Hindlimb muscle (tissue), 1 donor: Measurements from ENCODE around the gene KATNB1. TPM values are rescaled to one million over a fixed set of nuclear protein-coding genes. Genes with fewer than 3 reads are reported as not detected.
"Not testable (repeated sequence)": the region's sequence is repeated elsewhere in the genome, so short reads cannot be mapped to it uniquely, and the experiment has no call there.

ENCODE experiments used
- DNase-seq: peaks from one replicate; pipeline ENCODE4 v3.0.0-alpha.2; 2013
- polyA plus RNA-seq: library from polyadenylated mRNA; unstranded; fragments of 120-200 nt; gene quantifications from one replicate; pipeline ENCODE4 v1.2.1, GENCODE V29; 2013; ENCODE audit not compliant: insufficient read length

KATNB1 gene
- polyA plus RNA-seq, 1 donor = 53.8 TPM

- no peak for DNase-seq
Measured at GRCh38 chr16:57743886-57744641, 8.5 kb downstream of the KATNB1 start.

GRCh38 chr16:57744642-57744903, 9.0 kb downstream of the KATNB1 start:
- no peak for DNase-seq

DNA sequence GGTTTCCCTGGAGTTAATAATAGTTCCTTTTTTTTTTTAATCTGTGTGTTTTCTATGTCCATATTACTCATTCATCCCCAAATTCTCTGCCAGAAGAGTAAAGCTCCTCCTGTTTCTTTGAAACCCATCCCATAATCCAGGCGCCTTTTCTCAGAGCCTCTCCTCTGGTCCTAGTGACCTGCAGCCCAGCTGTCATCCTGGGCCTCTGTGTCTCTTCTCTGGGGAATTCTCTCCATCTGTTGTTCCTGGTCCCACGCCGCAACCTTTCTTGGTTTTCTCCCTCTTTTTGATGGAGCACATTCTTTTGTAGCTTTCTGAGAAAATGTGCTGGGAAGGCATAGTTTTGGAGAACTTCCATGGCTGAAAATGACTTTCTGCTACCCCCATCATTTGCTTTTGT, 10.2 kb downstream of the KATNB1 start:
- DNase-seq = no peak

- not testable (repeated sequence) for DNase-seq
Measured at GRCh38 chr16:57746316-57746715, 10.7 kb downstream of the KATNB1 start.

GRCh38 chr16:57747091-57747490, 11.5 kb downstream of the KATNB1 start:
- no peak for DNase-seq

DNA sequence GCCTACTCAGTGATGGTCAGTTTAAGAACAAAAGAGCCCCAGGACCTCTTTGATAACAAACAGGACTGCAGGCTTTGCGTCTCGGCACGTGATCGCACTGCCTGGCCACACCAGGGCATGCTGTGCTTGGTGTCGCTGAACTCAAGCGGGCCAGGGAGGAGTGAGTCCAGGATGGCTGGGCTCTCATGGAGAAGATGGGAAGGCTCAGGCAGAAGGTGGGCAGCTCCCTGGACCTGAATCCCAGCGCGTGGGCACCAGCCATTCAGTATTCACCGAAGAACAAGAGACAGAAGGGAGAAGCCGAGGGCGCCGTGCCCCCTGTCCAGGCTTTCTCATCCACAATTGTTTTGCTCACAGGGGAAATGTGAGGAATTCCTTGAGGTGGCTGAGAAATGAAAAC, 11.9 kb downstream of the KATNB1 start:
- no peak for DNase-seq

- DNase-seq = no peak
Measured at GRCh38 chr16:57747996-57748395, 12.4 kb downstream of the KATNB1 start.

DNA sequence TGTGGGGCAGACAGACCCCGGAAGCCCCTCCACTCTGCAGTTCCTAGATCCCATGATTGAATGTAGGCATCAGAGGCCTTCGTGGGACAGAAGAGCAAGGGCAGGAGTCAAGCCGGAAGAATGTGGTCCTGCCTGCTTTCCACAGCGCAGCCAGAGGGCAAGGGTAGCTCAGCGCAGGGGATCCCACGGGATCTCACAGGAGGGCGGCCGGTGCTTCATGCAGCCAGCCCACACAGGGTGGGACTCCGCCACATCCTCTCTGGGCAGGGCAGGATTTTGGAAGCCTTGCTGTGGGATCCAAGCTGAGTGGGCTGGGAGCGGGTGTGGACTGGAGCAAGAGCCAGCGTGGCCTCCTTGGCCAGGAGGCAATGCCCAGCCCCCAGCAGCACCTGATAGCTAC, 13.0 kb downstream of the KATNB1 start:
- DNase-seq = no peak

- no peak for DNase-seq
Measured at GRCh38 chr16:57749101-57749692, 13.6 kb downstream of the KATNB1 start.

DNA sequence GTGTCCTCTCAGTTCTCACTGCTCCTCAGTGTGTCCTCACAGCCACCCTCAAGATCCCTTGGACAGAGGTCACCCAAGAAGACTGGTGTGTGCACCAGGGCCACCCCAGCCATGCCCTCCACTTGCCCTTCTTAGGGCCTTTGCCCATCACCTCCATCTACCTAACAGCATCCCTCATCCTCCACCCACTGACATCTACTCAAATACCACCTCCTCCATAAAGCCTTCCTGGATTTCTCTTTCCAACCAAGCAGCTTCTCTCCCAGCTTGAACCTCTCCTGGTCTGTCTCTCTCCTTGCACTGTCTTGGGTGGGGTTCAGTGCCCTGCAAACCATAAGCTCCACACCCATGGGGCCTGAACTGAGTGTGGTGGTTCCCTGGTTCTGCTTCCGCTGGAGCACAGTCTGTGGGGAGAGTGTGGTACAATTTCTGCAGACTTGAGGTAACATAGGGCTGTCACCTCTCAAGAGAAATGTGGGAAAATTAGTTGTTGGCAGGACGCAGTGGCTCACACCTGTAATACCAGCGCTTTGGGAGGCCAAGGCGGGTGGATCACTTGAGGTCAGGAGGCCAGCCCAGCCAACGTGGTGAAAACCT, 14.4 kb downstream of the KATNB1 start:
- no peak for DNase-seq

GRCh38 chr16:57750796-57751538, 15.4 kb downstream of the KATNB1 start:
- no peak for DNase-seq

- DNase-seq = no peak
Measured at GRCh38 chr16:57751539-57752202, 16.1 kb downstream of the KATNB1 start.

DNA sequence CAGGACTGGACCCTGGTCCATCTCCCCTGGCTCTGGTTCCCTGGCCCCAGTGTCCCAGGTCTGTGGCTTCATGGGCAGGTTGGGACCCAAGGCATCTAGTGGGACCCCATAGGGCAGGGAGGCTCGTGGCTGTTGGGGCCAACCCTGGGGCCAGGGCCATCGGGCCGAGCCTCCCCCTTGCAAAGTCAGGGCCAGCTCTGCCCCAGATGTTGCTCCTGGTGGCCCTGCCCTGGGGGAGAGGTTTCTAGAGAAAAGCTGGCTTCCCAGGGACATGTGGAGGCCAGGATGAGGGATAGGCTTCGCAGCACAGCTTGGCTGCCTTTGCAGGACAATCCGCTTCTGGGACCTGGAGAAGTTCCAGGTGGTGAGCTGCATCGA, 16.6 kb downstream of the KATNB1 start:
- DNase-seq = no peak

DNA sequence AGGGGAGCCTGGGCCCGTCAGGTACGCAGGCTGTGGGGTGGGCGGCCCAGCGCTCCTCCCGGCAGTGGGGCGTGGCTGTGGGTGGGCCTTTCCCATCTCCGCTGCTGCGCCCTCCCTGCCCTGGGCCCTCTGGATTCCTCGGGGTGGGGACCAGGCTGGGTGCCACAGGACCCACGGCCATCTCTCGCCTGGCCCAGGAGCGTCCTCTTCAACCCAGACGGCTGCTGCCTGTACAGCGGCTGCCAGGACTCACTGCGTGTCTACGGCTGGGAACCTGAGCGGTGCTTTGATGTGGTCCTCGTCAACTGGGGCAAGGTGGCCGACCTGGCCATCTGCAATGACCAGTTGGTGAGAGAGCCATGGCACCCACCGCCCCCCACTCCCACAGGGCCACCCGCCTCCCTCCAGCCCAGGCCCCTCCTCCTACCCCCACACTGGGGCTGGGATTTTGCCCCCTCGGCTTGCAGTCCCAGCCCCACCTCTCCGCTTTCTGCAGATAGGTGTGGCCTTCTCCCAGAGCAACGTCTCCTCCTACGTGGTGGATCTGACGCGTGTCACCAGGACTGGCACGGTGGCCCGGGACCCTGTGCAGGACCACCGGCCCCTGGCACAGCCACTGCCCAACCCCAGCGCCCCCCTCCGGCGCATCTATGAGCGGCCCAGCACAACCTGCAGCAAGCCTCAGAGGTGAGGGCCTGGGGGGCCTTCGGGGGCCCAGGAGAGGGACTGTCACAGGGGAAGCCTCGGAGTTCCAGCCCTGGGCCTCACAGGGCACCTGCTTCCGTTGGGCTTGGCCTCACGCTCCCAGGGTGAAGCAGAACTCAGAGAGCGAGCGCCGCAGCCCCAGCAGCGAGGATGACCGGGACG, 17.2 kb downstream of the KATNB1 start:
- DNase-seq = no peak

- DNase-seq = no peak
Measured at GRCh38 chr16:57753448-57754353, 18.1 kb downstream of the KATNB1 start.

DNA sequence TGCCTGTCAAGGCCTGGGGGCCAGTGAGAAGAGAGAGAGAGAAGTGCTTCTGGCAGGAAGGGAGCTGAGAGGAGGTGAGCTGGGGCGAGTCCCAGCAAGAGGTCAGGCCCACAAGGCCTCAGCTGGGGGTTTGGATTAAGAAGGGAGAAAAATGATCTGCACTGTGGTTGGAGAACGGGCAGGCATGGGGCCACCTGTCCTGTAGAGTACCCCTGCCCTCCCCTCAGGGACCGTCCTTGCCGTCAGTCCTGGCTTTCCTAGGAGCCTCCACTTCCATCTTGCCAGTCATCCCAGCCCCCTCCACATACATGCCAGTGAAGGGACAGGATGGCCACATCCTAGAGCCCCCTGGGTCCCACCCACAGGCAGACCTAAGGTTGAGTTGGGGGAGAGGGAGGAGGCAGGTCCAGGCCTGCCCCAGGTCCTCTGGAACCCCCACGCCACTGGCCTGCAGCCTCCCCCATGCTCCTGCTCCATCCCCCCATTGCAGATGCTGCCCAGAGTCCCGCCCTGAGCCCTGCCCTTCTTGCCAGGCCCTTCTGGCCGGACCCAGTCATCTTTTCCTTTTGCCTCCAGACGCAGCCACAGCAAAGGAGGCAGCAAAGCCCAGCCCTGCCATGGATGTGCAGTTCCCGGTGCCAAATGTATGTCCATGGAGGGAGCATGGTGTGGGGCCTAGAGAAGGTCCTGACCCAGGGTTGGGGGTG, 18.9 kb downstream of the KATNB1 start:
- no peak for DNase-seq

DNA sequence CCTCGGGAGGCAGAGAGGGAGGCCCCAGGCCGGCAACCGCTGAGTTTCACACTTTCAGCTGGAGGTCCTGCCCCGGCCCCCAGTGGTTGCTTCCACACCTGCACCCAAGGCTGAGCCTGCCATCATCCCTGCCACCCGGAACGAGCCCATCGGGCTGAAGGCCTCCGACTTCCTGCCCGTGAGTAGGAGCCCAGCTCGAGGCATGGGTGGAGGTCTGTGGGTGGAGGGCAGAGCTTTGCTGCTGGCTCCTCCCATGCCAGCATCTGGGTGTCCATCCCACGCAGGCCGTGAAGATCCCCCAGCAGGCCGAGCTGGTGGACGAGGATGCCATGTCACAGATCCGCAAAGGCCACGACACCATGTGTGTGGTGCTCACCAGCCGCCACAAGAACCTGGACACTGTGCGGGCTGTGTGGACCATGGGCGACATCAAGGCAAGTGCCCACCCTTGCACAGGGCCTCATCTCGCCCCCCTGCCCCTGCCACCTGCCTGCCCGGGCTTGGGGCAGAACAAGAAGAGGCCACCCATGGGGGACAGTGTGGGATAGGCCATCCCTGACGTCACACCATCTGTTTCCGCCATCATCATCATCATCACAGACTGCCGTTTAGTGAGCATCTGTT, 19.6 kb downstream of the KATNB1 start:
- DNase-seq = no peak

GRCh38 chr16:57755726-57756423, 20.3 kb downstream of the KATNB1 start:
- no peak for DNase-seq
